OCI-LY1 (cell line): ENCODE measurements around the gene FAT1.

Experiments used
- EZH2 ChIP-seq: fragments of 200-600 bp; sonication (generic), shearing (Covaris generic); IDR thresholded peaks from 2 replicates; pipeline ENCODE4 v1.8.0; 2017; ENCODE audit warnings: borderline replicate concordance, mixed run types, mild to moderate bottlenecking, antibody characterized with exemption, low read length, moderate library complexity, mixed read lengths
- TF ChIP-seq, protein P1 (sequence below): fragments of 200-600 bp; sonication (generic), shearing (Covaris generic); IDR thresholded peaks from 2 replicates; pipeline ENCODE4 v1.5.1; 2017; ENCODE audit warnings: mild to moderate bottlenecking, antibody characterized with exemption, low read length, moderate library complexity, mixed read lengths

GRCh38 chr4:186760576-186760975, 36.9 kb upstream of the FAT1 start:
- TF ChIP-seq, protein P1, sequence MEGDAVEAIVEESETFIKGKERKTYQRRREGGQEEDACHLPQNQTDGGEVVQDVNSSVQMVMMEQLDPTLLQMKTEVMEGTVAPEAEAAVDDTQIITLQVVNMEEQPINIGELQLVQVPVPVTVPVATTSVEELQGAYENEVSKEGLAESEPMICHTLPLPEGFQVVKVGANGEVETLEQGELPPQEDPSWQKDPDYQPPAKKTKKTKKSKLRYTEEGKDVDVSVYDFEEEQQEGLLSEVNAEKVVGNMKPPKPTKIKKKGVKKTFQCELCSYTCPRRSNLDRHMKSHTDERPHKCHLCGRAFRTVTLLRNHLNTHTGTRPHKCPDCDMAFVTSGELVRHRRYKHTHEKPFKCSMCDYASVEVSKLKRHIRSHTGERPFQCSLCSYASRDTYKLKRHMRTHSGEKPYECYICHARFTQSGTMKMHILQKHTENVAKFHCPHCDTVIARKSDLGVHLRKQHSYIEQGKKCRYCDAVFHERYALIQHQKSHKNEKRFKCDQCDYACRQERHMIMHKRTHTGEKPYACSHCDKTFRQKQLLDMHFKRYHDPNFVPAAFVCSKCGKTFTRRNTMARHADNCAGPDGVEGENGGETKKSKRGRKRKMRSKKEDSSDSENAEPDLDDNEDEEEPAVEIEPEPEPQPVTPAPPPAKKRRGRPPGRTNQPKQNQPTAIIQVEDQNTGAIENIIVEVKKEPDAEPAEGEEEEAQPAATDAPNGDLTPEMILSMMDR: no peak
- TF ChIP-seq EZH2: no peak
